Measurements from ENCODE around the gene INVS. TPM values are rescaled to one million over a fixed set of nuclear protein-coding genes. Genes with fewer than 3 reads are reported as not detected.
A peak's percentile ranks its signal among the peaks of the same experiment; 100 is the strongest.
"Not testable (repeated sequence)": the region's sequence is repeated elsewhere in the genome, so short reads cannot be mapped to it uniquely, and the experiment has no call there.

Gene INVS
- total RNA-seq, 2 donors from 2014 or later, result 14.6 to 16.2 TPM

DNA sequence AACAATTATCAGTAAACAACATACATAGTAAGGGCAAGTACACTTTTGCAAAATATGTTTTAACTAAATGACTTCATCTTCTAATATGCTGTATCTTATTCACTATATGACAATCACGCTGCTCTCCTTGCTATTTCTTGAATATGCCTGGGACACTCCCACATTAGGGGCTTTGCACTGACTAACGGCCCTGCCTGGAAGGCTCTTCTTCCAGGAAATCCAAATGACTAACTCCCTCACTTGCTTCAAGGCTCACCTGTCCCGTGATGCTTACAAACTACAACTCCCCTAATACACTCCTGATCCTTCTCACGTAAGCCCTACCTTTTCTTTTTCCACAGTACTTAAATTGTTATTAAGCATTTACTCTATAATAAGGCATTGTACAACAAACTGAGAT lies 10.8 kb upstream of the INVS start:
- H3K4me3 Mint-ChIP-seq, result peak overlapping the region; percentile 74
- ATAC-seq, result no peak
- H3K36me3 Mint-ChIP-seq (ENCODE audit: low read depth), result peaks cover 2% of the 10 kb centered on the region
- DNase-seq, result no peak
- H3K4me1 Mint-ChIP-seq, result peaks cover 50% of the 10 kb centered on the region
- no peaks in the 10 kb centered on the region for H3K27me3 Mint-ChIP-seq
- H3K27ac Mint-ChIP-seq, result peak overlapping the region; percentile 92
- no peaks in the 10 kb centered on the region for H3K9me3 ChIP-seq (ENCODE audit: control insufficient read depth, low read length, poor library complexity, severe bottlenecking)

DNA sequence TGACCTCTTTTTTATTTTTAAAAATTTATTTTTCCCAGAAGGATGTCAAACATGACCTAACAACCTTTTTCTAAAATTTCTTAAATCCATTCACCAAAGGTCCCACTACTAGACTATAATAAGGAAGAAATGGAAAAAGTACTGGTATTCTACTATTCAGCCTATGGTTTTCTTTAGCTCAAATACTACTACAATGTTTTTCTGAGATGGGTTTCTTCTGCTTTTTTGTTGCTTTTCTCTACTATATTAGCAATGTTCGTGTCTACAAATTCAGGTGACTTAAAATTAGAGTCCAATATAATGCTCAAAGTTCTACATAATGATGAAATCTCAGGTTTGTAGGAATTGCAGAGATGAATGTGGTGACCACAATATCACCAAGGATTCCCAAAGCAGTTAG lies 8.2 kb upstream of the INVS start:
- peak overlapping the region; percentile 67 for H3K27ac Mint-ChIP-seq

GRCh38 chr9:100091650-100092049 lies 7.4 kb upstream of the INVS start:
- ATAC-seq, result no peak
- DNase-seq, result no peak
- Mint-ChIP-seq H3K4me3 (no peak overlapping the region), H3K36me3 (ENCODE audit: low read depth) (no peaks in the 10 kb centered on the region), H3K4me1 (peaks cover 45% of the 10 kb centered on the region), H3K27me3 (no peaks in the 10 kb centered on the region), H3K27ac (no peak overlapping the region)
- H3K9me3 ChIP-seq (ENCODE audit: control insufficient read depth, low read length, poor library complexity, severe bottlenecking), result no peaks in the 10 kb centered on the region

More for the DNA sequence above, 8.2 kb upstream of the INVS start:
- Mint-ChIP-seq H3K27me3 (no peaks in the 10 kb centered on the region), H3K4me1 (peaks cover 44% of the 10 kb centered on the region), H3K36me3 (ENCODE audit: low read depth) (peaks cover 2% of the 10 kb centered on the region), H3K4me3 (no peak overlapping the region)
- no peak for ATAC-seq
- no peak for DNase-seq
- H3K9me3 ChIP-seq (ENCODE audit: control insufficient read depth, low read length, poor library complexity, severe bottlenecking), result no peaks in the 10 kb centered on the region

GRCh38 chr9:100092066-100092465 lies 7.0 kb upstream of the INVS start:
- no peaks in the 10 kb centered on the region for H3K9me3 ChIP-seq (ENCODE audit: control insufficient read depth, low read length, poor library complexity, severe bottlenecking)
- no peak for DNase-seq
- Mint-ChIP-seq H3K4me1 (peaks cover 45% of the 10 kb centered on the region), H3K27me3 (no peaks in the 10 kb centered on the region), H3K36me3 (ENCODE audit: low read depth) (no peaks in the 10 kb centered on the region), H3K4me3 (no peak overlapping the region), H3K27ac (no peak overlapping the region)
- ATAC-seq, result no peak

DNA sequence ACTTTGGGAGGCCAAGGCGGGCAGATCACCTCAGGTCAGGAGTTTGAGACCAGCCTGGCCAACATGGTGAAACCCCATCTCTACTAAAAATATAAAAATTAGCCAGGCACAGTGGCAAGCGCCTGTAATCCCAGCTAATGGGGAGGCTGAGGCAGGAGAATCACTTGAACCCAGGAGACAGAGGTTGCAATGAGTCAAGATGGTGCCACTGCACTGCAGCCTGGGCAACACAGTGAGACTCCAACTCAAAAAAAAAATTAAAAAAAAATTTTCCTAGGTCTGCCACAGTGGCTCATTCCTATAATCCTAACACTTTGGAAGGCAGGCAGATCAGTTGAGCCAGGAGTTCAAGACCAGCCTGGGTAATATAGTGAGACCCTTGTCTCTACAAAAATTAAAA lies 4.6 kb upstream of the INVS start:
- not testable (repeated sequence) for H3K27me3 Mint-ChIP-seq, H3K27ac Mint-ChIP-seq, H3K4me3 Mint-ChIP-seq

DNA sequence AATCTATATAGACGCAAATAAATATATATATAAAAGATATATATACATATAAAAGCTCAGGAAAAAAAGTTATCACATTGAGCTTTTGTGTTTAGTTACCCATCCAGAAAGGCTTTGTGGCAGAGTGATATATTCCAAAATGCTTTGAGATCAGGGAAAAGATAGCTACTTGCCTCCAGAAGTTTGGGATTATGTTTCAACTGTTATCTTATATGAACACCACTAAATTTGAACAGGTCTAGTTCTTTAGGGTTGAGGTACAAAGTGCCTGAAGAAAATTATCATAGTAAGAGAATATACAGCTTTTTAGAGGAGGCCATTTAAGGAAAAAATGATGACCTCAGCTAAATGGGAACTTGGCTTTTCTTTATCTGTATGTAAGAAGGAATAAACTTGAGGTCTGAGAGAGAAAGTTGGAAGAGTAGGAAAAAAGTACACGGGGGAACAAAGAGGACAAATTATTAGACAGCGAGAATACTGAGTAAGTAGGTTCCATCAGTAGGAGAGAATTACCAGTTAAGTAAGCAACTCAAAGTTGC lies 2.6 kb upstream of the INVS start:
- Mint-ChIP-seq H3K27me3 (no peaks in the 10 kb centered on the region), H3K4me1 (peaks cover 38% of the 10 kb centered on the region), H3K36me3 (ENCODE audit: low read depth) (peaks cover 2% of the 10 kb centered on the region), H3K4me3 (peak overlapping the region; percentile 53), H3K27ac (peak overlapping the region; percentile 11)
- no peak for ATAC-seq
- no peak for DNase-seq
- H3K9me3 ChIP-seq (ENCODE audit: control insufficient read depth, low read length, poor library complexity, severe bottlenecking), result no peaks in the 10 kb centered on the region

More for the DNA sequence above, 4.6 kb upstream of the INVS start:
- not testable (repeated sequence) for H3K9me3 ChIP-seq (ENCODE audit: control insufficient read depth, low read length, poor library complexity, severe bottlenecking); H3K36me3 Mint-ChIP-seq (ENCODE audit: low read depth); DNase-seq; ATAC-seq
- H3K4me1 Mint-ChIP-seq, result peaks cover 35% of the 10 kb centered on the region

DNA sequence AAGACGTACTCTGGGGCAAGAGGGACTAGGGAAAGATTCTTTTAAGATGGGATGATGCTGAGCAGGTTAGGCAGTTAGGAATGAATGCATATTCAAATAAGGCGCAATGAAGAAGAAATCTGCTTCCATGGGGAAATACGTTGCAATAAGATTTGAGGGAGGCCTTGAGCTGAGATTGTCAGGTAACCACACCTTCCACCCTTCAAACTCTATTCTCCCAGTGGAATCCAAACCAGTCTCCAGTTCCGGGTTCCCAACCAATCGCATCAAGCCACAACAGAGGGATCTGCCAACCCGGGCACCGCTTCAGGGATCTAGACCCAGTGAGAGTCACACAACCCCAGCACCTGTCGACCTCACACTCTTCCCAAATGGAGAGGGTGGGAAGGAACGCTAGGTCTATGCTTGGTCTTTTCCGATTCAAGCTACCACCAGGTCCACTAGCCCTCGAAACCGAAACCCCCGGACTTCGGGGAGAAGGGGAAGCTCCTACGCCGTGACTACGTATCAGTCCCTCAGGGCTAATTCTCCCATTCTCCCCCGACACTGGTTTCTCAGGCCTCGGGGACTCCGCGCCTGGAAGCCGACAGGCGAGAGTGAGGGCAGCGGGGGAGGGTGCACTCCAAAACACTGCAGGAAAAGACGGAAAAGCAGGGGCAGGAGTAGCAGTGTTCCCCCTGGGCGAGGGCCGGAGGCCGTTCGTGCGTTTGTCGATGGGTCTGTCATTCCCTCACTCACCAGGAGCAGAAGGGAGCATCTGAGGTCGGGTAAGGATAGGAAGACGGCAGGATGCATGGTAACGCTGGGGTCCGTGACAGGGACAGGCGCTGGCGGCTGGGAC lies 777 bp upstream of the INVS start:
- DNase-seq, result peak; percentile 14 to 36 (median 19)
- peaks cover 2% of the 10 kb centered on the region for H3K36me3 Mint-ChIP-seq (ENCODE audit: low read depth)
- peak; percentile 0 for ATAC-seq
- peaks cover 28% of the 10 kb centered on the region for H3K4me1 Mint-ChIP-seq
- H3K27me3 Mint-ChIP-seq, result no peaks in the 10 kb centered on the region
- peak overlapping the region; percentile 97 for H3K27ac Mint-ChIP-seq
- no peaks in the 10 kb centered on the region for H3K9me3 ChIP-seq (ENCODE audit: control insufficient read depth, low read length, poor library complexity, severe bottlenecking)
- H3K4me3 Mint-ChIP-seq, result peak overlapping the region; percentile 98

- Mint-ChIP-seq H3K4me3 (peak overlapping the region; percentile 98), H3K4me1 (peaks cover 21% of the 10 kb centered on the region), H3K36me3 (ENCODE audit: low read depth) (peaks cover 2% of the 10 kb centered on the region), H3K27ac (peak overlapping the region; percentile 97), H3K27me3 (no peaks in the 10 kb centered on the region)
- no peak for DNase-seq
- ATAC-seq, result no peak
- H3K9me3 ChIP-seq (ENCODE audit: control insufficient read depth, low read length, poor library complexity, severe bottlenecking), result no peaks in the 10 kb centered on the region
These were observed 639 bp downstream of the INVS start for GRCh38 chr9:100099722-100100042.

DNA sequence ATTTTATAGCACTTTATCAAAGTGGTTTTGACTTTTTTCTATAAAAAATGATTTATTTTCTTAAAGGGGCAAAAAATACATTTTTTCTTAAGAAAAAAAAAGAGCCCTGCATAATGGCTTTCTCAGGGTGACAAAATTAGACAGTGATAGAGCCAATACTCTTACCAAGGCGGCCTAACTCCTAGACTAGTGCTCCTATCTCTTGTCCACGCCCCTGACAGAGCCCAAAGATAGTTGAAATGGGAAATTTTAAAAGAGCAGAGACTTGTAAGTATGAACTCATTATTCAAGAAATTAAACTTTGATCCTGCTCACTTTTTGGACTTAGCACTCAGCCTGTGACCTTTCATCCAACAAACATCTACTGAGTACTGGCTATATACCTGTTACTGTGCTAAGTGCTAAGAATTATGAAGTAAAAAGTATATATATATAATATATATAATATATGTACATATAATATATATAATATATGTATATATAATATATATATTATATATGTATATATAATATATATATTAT lies 1.2 kb downstream of the INVS start:
- H3K9me3 ChIP-seq (ENCODE audit: control insufficient read depth, low read length, poor library complexity, severe bottlenecking), result no peaks in the 10 kb centered on the region
- peaks cover 18% of the 10 kb centered on the region for H3K4me1 Mint-ChIP-seq
- H3K27ac Mint-ChIP-seq, result peak overlapping the region; percentile 97
- H3K4me3 Mint-ChIP-seq, result peak overlapping the region; percentile 98
- ATAC-seq (no peak), DNase-seq (no peak)
- H3K27me3 Mint-ChIP-seq, result no peaks in the 10 kb centered on the region
- H3K36me3 Mint-ChIP-seq (ENCODE audit: low read depth), result peaks cover 2% of the 10 kb centered on the region

DNA sequence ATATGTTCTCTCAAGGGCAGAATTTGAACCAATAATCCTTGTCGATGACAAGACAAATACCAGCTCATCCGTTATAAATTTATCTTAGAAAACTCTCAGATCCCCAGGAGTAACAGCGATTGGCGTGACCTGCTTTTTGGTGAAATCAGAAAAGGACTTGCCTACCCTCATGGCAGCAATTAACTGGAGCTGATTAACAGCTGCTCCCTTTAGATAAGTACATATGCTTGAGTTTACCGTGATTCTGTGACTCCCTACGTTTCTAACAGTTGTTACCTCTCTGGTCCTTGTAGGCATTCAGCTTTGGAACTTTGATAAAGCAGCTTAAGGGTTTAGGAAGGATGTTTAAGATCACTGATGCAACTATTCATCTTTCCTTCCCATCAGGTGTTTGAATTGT lies 2.6 kb downstream of the INVS start:
- Mint-ChIP-seq H3K36me3 (ENCODE audit: low read depth) (peaks cover 2% of the 10 kb centered on the region), H3K4me1 (peaks cover 12% of the 10 kb centered on the region), H3K27ac (no peak overlapping the region), H3K4me3 (no peak overlapping the region), H3K27me3 (no peaks in the 10 kb centered on the region)
- no peaks in the 10 kb centered on the region for H3K9me3 ChIP-seq (ENCODE audit: control insufficient read depth, low read length, poor library complexity, severe bottlenecking)
- no peak for DNase-seq
- ATAC-seq, result no peak

DNA sequence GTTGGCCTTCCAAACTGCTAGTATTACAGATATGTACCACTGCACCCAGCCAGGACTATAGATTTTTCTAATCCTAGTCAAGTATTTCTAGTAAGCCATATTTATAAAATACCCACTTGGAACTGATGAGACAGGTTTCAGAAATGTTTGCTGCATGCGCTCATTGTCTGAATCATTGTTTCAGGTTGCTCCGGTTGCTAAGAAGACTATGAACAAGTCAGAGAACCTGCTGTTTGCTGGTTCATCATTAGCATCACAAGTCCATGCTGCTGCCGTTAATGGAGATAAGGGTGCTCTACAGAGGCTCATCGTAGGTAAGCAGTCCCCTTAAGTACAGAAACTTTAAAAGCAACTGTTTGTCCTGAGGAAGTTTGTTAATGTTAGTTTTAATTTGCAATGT lies 5.3 kb downstream of the INVS start:
- no peak for ATAC-seq
- DNase-seq, result no peak
- H3K4me3 Mint-ChIP-seq, result no peak overlapping the region
- H3K4me1 Mint-ChIP-seq, result peaks cover 7% of the 10 kb centered on the region
- H3K9me3 ChIP-seq (ENCODE audit: control insufficient read depth, low read length, poor library complexity, severe bottlenecking), result no peaks in the 10 kb centered on the region
- no peaks in the 10 kb centered on the region for H3K36me3 Mint-ChIP-seq (ENCODE audit: low read depth)
- H3K27me3 Mint-ChIP-seq, result no peaks in the 10 kb centered on the region
- no peak overlapping the region for H3K27ac Mint-ChIP-seq

DNA sequence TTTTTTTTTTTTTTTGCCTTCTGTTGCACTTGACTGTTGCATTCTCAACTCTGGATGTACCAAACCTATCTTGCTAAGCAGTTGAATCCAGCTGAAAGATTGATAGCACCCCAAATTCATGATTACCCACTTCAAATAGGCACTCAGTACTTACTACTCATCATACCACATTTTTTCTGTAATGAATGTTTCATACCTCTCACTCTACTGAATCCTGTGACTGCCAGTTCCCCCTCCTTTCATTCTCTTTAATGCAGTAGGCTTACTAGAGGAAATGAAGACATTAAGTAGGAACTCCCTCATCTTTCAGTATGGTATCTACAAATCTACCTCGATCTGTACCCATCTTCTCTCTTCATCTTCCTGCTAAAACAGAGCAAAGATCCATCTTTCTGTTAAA lies 6.8 kb downstream of the INVS start:
- Mint-ChIP-seq H3K36me3 (ENCODE audit: low read depth) (no peaks in the 10 kb centered on the region), H3K27ac (no peak overlapping the region), H3K4me1 (no peaks in the 10 kb centered on the region), H3K4me3 (no peak overlapping the region), H3K27me3 (no peaks in the 10 kb centered on the region)
- H3K9me3 ChIP-seq (ENCODE audit: control insufficient read depth, low read length, poor library complexity, severe bottlenecking), result no peaks in the 10 kb centered on the region
- DNase-seq, result no peak
- no peak for ATAC-seq

GRCh38 chr9:100106616-100107015 lies 7.6 kb downstream of the INVS start:
- no peak overlapping the region for H3K4me3 Mint-ChIP-seq
- no peak for ATAC-seq

DNA sequence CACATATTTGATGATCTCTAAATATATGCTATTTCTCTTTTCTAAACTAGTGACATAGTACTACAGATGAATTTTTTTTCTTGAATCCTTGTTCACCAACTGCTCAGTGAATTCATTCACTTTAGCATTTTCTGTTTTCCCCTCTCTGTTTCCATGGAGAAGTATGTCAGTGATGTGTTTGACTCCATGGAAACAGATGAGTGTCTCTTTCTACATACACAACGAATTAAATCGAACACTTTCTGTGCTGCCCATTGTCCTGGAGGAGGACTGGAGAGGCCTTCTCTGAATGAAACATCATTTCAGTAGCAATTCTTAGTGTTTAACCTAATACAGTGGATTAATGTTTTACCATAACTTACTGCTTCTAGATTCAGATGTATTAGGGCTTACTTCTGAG lies 9.5 kb downstream of the INVS start:
- H3K36me3 Mint-ChIP-seq (ENCODE audit: low read depth), result no peaks in the 10 kb centered on the region
- no peaks in the 10 kb centered on the region for H3K9me3 ChIP-seq (ENCODE audit: control insufficient read depth, low read length, poor library complexity, severe bottlenecking)
- DNase-seq, result no peak
- no peak overlapping the region for H3K27ac Mint-ChIP-seq
- no peak overlapping the region for H3K4me3 Mint-ChIP-seq
- ATAC-seq, result no peak
- no peaks in the 10 kb centered on the region for H3K27me3 Mint-ChIP-seq
- peaks cover 6% of the 10 kb centered on the region for H3K4me1 Mint-ChIP-seq

More at GRCh38 chr9:100106616-100107015, 7.6 kb downstream of the INVS start:
- H3K9me3 ChIP-seq (ENCODE audit: control insufficient read depth, low read length, poor library complexity, severe bottlenecking), result no peaks in the 10 kb centered on the region
- no peak for DNase-seq
- H3K4me1 Mint-ChIP-seq, result peaks cover 2% of the 10 kb centered on the region
- no peaks in the 10 kb centered on the region for H3K27me3 Mint-ChIP-seq
- H3K36me3 Mint-ChIP-seq (ENCODE audit: low read depth), result no peaks in the 10 kb centered on the region
- no peak overlapping the region for H3K27ac Mint-ChIP-seq
